ENCODE data around the gene SCAMP4. TPM values are rescaled to one million over a fixed set of nuclear protein-coding genes. Genes with fewer than 3 reads are reported as not detected.

The SCAMP4 gene
- total RNA-seq, 4 donors from 2014 or later = 49.8 to 144 (median 83.9) TPM

DNA sequence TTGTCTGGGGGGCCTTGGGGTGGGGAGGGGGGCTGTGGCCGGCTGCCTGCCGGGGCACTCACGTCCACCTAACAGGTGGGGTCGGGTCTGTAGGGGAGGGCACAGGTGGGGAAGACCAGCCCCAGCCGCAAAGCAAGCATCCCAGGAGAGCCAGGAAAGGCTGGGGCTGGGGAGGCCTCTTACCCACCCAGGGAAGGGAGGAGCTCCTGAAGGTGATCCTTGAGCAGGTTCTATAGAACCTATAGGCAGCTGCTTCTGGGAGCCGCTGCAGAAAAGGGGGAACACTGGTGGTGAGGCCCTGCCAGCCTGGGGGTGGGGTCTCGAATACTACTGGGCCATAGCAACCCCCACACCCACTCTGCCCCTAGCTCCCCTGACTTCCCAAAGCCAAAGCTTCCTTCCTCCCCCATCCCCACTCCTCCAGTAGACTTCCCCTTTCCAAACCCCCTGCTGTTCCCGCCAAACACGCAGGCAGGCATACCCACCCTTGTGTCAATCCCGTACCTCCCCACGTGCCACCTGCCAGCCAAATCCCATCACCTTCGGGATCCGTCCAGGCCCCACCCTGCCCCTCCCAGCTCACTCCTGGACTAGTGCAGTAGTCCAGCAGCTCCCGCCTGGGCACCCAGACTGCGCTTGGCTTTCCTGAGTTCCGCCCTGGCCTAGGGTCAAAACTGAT lies 47.4 kb upstream of the SCAMP4 start:
- Histone ChIP-seq H3K36me3 (peaks cover 0 to 7% (median 0%) of the 10 kb centered on the region in 3 donors), H3K4me3 (peak overlapping the region in 3 of 4 donors; percentile 51 to 78 (median 55)), H3K27me3 (no peaks in the 10 kb centered on the region), H3K27ac (peak overlapping the region; percentile 92 to 97 (median 96)), H3K4me1 (peaks cover 86 to 98% (median 95%) of the 10 kb centered on the region in 3 donors), H3K9me3 (no peaks in the 10 kb centered on the region)
- TF ChIP-seq, protein P1, sequence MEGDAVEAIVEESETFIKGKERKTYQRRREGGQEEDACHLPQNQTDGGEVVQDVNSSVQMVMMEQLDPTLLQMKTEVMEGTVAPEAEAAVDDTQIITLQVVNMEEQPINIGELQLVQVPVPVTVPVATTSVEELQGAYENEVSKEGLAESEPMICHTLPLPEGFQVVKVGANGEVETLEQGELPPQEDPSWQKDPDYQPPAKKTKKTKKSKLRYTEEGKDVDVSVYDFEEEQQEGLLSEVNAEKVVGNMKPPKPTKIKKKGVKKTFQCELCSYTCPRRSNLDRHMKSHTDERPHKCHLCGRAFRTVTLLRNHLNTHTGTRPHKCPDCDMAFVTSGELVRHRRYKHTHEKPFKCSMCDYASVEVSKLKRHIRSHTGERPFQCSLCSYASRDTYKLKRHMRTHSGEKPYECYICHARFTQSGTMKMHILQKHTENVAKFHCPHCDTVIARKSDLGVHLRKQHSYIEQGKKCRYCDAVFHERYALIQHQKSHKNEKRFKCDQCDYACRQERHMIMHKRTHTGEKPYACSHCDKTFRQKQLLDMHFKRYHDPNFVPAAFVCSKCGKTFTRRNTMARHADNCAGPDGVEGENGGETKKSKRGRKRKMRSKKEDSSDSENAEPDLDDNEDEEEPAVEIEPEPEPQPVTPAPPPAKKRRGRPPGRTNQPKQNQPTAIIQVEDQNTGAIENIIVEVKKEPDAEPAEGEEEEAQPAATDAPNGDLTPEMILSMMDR (IDR thresholded peaks at IDR 0.05) = no peak
- no peak for TF ChIP-seq POLR2A (IDR thresholded peaks at IDR 0.05)
- no peak for DNase-seq
- WGBS, 2 donors = 22 to 32% methylated on average over 6 to 10 of the region's 16 CpGs
- intact Hi-C loops (cut with DNase I) = no loop called here

DNA sequence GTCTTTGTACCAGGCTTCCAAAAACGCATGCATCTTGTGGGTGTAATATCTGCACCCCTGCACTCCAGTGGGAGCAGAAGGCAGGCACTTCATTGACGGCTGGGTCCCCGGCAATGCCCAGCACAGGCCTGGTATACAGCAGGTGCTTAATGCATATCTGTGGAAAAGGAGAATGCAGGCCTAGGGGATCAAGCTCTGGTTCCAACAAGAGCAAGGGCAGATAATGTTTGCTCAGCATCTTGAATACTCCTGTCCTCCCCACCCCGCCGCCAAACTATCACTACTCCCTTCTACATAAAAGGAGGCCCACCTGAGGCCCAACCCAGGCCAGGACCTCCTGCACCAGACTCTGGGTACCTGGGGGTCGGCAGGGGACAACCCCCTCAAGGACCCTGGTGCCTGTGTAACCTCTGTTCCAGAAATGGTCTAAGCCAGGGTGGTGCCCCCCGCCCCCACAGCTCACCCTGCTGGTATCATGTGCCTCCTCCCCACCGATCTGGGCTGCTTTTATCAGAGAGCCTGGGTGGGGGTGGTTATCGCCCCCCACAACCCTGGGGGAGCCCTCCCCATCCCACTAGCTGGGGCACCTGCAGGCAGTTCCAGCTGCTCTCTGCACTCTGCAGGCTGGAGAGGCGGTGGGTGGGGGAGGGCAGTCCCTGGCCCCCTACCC lies 46.7 kb upstream of the SCAMP4 start:
- peaks cover 78 to 90% (median 87%) of the 10 kb centered on the region in 3 donors for H3K4me1 ChIP-seq
- intact Hi-C loops (cut with DNase I) = no loop called here
- H3K36me3 ChIP-seq = peaks cover 0 to 7% (median 0%) of the 10 kb centered on the region in 3 donors
- no peaks in the 10 kb centered on the region for H3K9me3 ChIP-seq
- H3K4me3 ChIP-seq = no peak overlapping the region
- TF ChIP-seq, protein P1 (IDR thresholded peaks at IDR 0.05) = no peak
- TF ChIP-seq POLR2A (IDR thresholded peaks at IDR 0.05) = no peak
- peak overlapping the region; percentile 92 to 97 (median 96) for H3K27ac ChIP-seq
- 50% methylated on average over 1 of the region's 10 CpGs; no CpG with 5 or more reads in 1 of the 2 donors for WGBS, 2 donors
- H3K27me3 ChIP-seq = no peaks in the 10 kb centered on the region
- no peak for DNase-seq

DNA sequence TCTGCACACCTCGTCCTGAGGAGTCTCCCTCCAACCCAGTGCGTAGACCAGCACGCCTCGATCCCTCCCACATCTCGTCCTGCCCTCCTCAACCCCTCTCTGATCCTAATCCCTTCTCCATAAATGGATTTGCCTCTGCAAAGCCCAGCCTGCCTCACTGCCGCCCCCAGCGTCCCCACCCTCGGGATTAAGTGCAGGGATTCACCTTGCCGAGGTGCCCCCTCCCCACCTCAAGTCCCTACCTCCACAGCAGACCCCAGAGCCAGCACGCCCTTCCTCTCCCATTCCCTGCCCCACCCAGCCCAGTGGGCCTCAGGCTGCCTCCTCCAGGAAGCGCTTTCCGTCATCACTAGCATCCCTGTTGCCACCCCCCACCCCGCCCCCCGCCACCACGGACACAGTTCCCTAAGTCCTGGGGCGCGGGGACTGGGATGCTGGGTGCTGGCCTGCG lies 45.8 kb upstream of the SCAMP4 start:
- DNase-seq = no peak
- intact Hi-C loops (cut with DNase I) = no loop called here
- no peaks in the 10 kb centered on the region for H3K27me3 ChIP-seq
- 25 to 26% methylated on average over 9 to 10 of the region's 18 CpGs for WGBS, 2 donors
- peak in 1 of 4 donors; percentile 6 for TF ChIP-seq POLR2A (IDR thresholded peaks at IDR 0.05)
- TF ChIP-seq, protein P1 (IDR thresholded peaks at IDR 0.05) = no peak
- peak overlapping the region in 1 of 4 donors; percentile 77 for H3K4me3 ChIP-seq
- H3K36me3 ChIP-seq = peaks cover 0 to 1% (median 0%) of the 10 kb centered on the region in 3 donors
- no peaks in the 10 kb centered on the region for H3K9me3 ChIP-seq
- H3K27ac ChIP-seq = peak overlapping the region in 3 of 4 donors; percentile 67 to 97 (median 96)
- peaks cover 70 to 84% (median 79%) of the 10 kb centered on the region in 3 donors for H3K4me1 ChIP-seq

DNA sequence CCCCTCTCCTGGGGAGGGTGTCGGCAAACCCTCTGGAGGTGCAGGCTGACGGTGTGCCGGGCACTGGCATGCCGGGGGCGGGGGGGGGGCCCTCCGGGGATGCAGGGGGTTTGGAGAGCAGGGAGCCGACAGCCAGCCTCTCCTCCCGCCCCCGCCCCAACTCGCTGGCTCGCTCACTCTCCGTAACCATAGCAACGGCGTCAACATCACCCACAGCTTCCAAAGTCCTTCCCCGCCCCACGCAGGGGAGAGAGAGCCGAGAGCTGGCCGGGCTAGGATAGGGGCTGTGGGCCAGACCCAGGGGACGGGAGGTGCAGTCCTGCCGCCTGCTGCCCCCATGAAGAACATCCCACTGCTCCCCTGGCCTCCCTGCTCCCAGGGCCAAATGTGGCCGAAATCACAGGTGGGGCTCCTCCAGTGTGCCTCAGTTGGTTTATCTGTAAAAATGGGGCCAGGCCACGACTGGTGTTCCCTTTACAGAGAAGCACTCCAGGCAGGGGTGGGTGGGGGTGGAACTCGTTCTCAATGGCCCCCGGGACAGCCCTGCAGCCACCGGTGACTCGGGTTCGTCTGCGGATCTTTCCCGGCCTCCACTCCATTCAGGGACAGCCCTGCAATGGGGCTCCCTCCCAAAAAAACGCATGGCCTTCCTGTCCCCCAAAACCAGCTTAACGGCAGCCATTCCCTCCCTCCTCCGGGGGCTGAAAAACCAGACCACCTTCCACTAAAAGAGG lies 45.0 kb upstream of the SCAMP4 start:
- Histone ChIP-seq H3K36me3 (no peaks in the 10 kb centered on the region), H3K9me3 (no peaks in the 10 kb centered on the region), H3K27ac (peak overlapping the region; percentile 67 to 97 (median 96)), H3K27me3 (no peaks in the 10 kb centered on the region), H3K4me3 (peak overlapping the region in 2 of 4 donors; percentile 77 to 87), H3K4me1 (peaks cover 66 to 84% (median 71%) of the 10 kb centered on the region in 3 donors)
- whole genome bisulfite sequencing, 2 donors = 0 to 14% methylated on average over 1 to 9 of the region's 32 CpGs
- intact Hi-C loops (cut with DNase I) = no loop called here
- DNase-seq = no peak
- TF ChIP-seq, protein P1 (IDR thresholded peaks at IDR 0.05) = no peak
- TF ChIP-seq POLR2A (IDR thresholded peaks at IDR 0.05) = no peak

All from esophagus squamous epithelium (tissue), 5 donors.